Liver (tissue), 9 donors: ENCODE measurements around the gene TIMM17A. TPM values are rescaled to one million over a fixed set of nuclear protein-coding genes. Genes with fewer than 3 reads are reported as not detected.

Source experiments
- DNase-seq: peaks from one replicate; pipeline ENCODE4 v3.0.0-alpha.2; 2017; ENCODE audit warnings: low spot score
- H3K27ac ChIP-seq, 2 donors: one replicate each; pipeline ENCODE4 v1.7.0; 2013; ENCODE audit warnings: inconsistent platforms in 2 of 2, low read length in 2 of 2, control low read depth in 1 of 2, low read depth in 1 of 2, mild to moderate bottlenecking in 1 of 2
- H3K27me3 ChIP-seq, 4 donors: one replicate each; pipeline versions ENCODE4 v1.6.1 to v1.7.0; 2013; ENCODE audit warnings: low read length in 3 of 4, inconsistent platforms in 1 of 4, mild to moderate bottlenecking in 1 of 4, moderate library complexity in 1 of 4; ENCODE audit not compliant: control insufficient read depth in 4 of 4, insufficient read depth in 4 of 4
- H3K36me3 ChIP-seq, 4 donors: one replicate each; pipeline versions ENCODE4 v1.6.1 to v1.7.0; 2013; ENCODE audit warnings: low read length in 3 of 4, mild to moderate bottlenecking in 3 of 4, low read depth in 1 of 4, moderate library complexity in 1 of 4; ENCODE audit not compliant: control insufficient read depth in 4 of 4, insufficient read depth in 3 of 4
- H3K4me1 ChIP-seq, 4 donors: one replicate each; pipeline versions ENCODE4 v1.6.1 to v1.7.0; 2013; ENCODE audit warnings: low read length in 3 of 4, mild to moderate bottlenecking in 3 of 4, moderate library complexity in 1 of 4; ENCODE audit not compliant: control insufficient read depth in 4 of 4, insufficient read depth in 4 of 4
- H3K4me3 ChIP-seq, 3 donors: one replicate each; pipeline versions ENCODE4 v1.6.1 to v1.7.0; 2013; ENCODE audit warnings: low read length in 3 of 3, control low read depth in 1 of 3, low read depth in 1 of 3, mild to moderate bottlenecking in 1 of 3
- H3K9ac ChIP-seq, 2 donors: one replicate each; pipeline ENCODE4 v1.7.0; 2013; ENCODE audit warnings: low read length in 2 of 2, mild to moderate bottlenecking in 2 of 2, moderate library complexity in 2 of 2, control low read depth in 1 of 2, low read depth in 1 of 2
- H3K9me3 ChIP-seq, 4 donors: one replicate each; pipeline versions ENCODE4 v1.6.1 to v1.7.0; 2013; ENCODE audit warnings: low read length in 3 of 4; ENCODE audit not compliant: control insufficient read depth in 4 of 4
- CTCF ChIP-seq: fragments of 150-350 bp; IDR thresholded peaks from 2 replicates; pipeline ENCODE4 v1.5.1; 2017; ENCODE audit warnings: improper control_type of control experiment, low read depth, low read length; ENCODE audit not compliant: missing input control
- EGR1 ChIP-seq, 2 donors: IDR thresholded peaks; 2 replicates each; pipeline ENCODE4 v1.6.1; 2016 to 2018; ENCODE audit warnings: antibody characterized with exemption in 2 of 2, low read depth in 2 of 2
- FOXA1 ChIP-seq: IDR thresholded peaks from 2 replicates; pipeline ENCODE4 v1.6.1; 2016; ENCODE audit warnings: antibody characterized with exemption
- FOXA2 ChIP-seq: IDR thresholded peaks from 2 replicates; pipeline ENCODE4 v1.6.1; 2016; ENCODE audit warnings: antibody characterized with exemption
- GABPA ChIP-seq, 2 donors: IDR thresholded peaks in 1 of 2; conservative IDR thresholded peaks in 1 of 2; 2 replicates each; pipeline ENCODE4 v1.6.1; 2016; ENCODE audit warnings: antibody characterized with exemption in 2 of 2, mild to moderate bottlenecking in 1 of 2, moderate library complexity in 1 of 2
- HNF4A ChIP-seq, 2 donors: conservative IDR thresholded peaks; 2 replicates each; pipeline ENCODE4 v1.6.1; 2016; ENCODE audit warnings: antibody characterized with exemption in 2 of 2, mild to moderate bottlenecking in 2 of 2
- HNF4G ChIP-seq: IDR thresholded peaks from 2 replicates; pipeline ENCODE4 v1.6.1; 2016; ENCODE audit warnings: antibody characterized with exemption
- JUND ChIP-seq, 2 donors: IDR thresholded peaks; 2 replicates each; pipeline ENCODE4 v1.6.1; 2016; ENCODE audit warnings: antibody characterized with exemption in 2 of 2
- NR2F2 ChIP-seq: IDR thresholded peaks from 2 replicates; pipeline ENCODE4 v1.6.1; 2016; ENCODE audit warnings: antibody characterized with exemption
- RAD21 ChIP-seq, 2 donors: IDR thresholded peaks; 2 replicates each; pipeline ENCODE4 v1.6.1; 2016; ENCODE audit warnings: antibody characterized with exemption in 2 of 2, mild to moderate bottlenecking in 2 of 2
- REST ChIP-seq: IDR thresholded peaks from 2 replicates; pipeline ENCODE4 v1.6.1; 2016; ENCODE audit warnings: antibody characterized with exemption, mild to moderate bottlenecking
- RXRA ChIP-seq, 2 donors: IDR thresholded peaks; 2 replicates each; pipeline ENCODE4 v1.6.1; 2017 to 2018; ENCODE audit warnings: antibody characterized with exemption in 2 of 2, mild to moderate bottlenecking in 1 of 2
- SP1 ChIP-seq: IDR thresholded peaks from 2 replicates; pipeline ENCODE4 v1.6.1; 2018; ENCODE audit warnings: antibody characterized with exemption, mild to moderate bottlenecking
- TAF1 ChIP-seq: conservative IDR thresholded peaks from 2 replicates; pipeline ENCODE4 v1.6.1; 2016; ENCODE audit warnings: antibody characterized with exemption, mild to moderate bottlenecking
- YY1 ChIP-seq: IDR thresholded peaks from 2 replicates; pipeline ENCODE4 v1.6.1; 2016; ENCODE audit warnings: antibody characterized with exemption, mild to moderate bottlenecking
- ZBTB33 ChIP-seq: IDR thresholded peaks from 2 replicates; pipeline ENCODE4 v1.6.1; 2016; ENCODE audit warnings: antibody characterized with exemption
- WGBS: extraction: QIAGEN DNeasy Blood & Tissue Kit; methylation state at CpG from one replicate; pipeline ENCODE4 v1.1.7; 2013; 5-methylcytosine and 5-hydroxymethylcytosine counted together
- polyA plus RNA-seq, 2 donors: library from polyadenylated mRNA; stranded (reverse) in 1 of 2; unstranded in 1 of 2; fragments of 200-250 nt in 1 of 2; fragments of >200 nt in 1 of 2; fragmentation: Nextera tagmentation in 1 of 2; extraction: Ambion mirVana in 1 of 2; gene quantifications; one replicate each; pipeline versions ENCODE4 v1.2.1 to v1.2.3, GENCODE V29; 2013 to 2015
- total RNA-seq, 2 donors: library from RNA; depleted of rRNA; stranded (reverse); fragments of >200 nt; gene quantifications; one replicate each; pipeline ENCODE4 v1.2.3, GENCODE V29; 2014
- TF ChIP-seq, protein P1 (sequence below): IDR thresholded peaks from 2 replicates; pipeline ENCODE4 v1.6.1; 2016; ENCODE audit warnings: antibody characterized with exemption
- TF ChIP-seq, protein P2 (sequence below): IDR thresholded peaks from 2 replicates; pipeline ENCODE4 v1.6.1; 2016; ENCODE audit warnings: antibody characterized with exemption
- donor health status: healthy.
- donor health status: healthy.
- donor health status: healthy.
- donor health status: healthy.
- donor health status: healthy.

The TIMM17A gene
- total and polyA plus RNA-seq, 4 donors, result 21.1 to 72.1 (median 51.0) TPM

DNA sequence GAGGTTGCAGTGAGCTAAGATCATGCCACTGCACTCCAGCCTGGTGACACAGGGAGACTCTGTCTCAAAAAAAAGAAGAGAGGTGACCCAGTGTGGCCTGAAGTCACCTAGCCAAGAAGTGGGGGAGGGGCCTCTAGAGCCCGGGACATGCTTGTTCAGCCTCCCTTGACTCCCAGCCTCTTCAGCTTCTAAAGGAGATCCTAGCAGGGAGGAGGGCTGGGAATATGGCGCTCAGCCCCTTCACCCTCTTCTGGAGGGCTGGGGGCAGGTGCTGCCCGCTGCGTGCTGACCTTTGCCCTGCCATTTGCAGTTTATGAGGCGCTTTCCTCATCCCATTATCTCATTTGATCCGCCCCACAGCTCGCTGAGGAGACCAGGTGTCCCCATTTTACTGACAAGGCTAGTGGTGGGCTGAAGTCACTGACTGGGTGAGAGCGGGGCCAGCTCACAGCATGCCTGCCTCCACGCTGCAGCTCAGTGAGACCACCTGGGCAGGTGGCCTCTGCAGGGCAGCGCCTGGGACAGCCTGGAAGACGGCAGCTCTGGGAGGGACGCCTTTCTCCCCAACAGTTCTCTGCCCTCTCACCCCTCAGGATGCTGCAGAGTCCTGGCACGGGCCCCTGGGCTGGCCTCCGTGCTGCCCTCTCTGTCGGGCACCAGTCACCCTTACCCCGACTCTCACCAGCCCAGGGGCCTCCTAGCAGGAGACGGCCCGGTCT, 62.6 kb downstream of the TIMM17A start:
- no peak for DNase-seq
- Histone ChIP-seq H3K27ac (peak overlapping the region; percentile 85 to 89), H3K4me1 (peaks cover 15 to 57% (median 45%) of the 10 kb centered on the region in 4 donors)

More for the DNA sequence above, 62.6 kb downstream of the TIMM17A start:
- Histone ChIP-seq H3K27me3 (no peaks in the 10 kb centered on the region), H3K4me3 (peak overlapping the region in 1 of 3 donors; percentile 36), H3K9me3 (no peaks in the 10 kb centered on the region), H3K9ac (peak overlapping the region in 1 of 2 donors; percentile 24), H3K36me3 (peaks cover 9 to 22% (median 20%) of the 10 kb centered on the region in 4 donors)
- 30% methylated on average over 18 of the region's 18 CpGs for WGBS
- peak; percentile 33 for TF ChIP-seq SP1
- peak; percentile 61 to 67 for TF ChIP-seq HNF4A (conservative IDR thresholded peaks at IDR 0.05)
- no peak for TF ChIP-seq NR2F2
- TF ChIP-seq REST, result no peak
- TF ChIP-seq TAF1, result no peak
- TF ChIP-seq RAD21 (IDR thresholded peaks at IDR 0.05), result no peak
- TF ChIP-seq, protein P1, sequence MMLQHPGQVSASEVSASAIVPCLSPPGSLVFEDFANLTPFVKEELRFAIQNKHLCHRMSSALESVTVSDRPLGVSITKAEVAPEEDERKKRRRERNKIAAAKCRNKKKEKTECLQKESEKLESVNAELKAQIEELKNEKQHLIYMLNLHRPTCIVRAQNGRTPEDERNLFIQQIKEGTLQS, result no peak
- no peak for TF ChIP-seq FOXA2
- TF ChIP-seq, protein P2, sequence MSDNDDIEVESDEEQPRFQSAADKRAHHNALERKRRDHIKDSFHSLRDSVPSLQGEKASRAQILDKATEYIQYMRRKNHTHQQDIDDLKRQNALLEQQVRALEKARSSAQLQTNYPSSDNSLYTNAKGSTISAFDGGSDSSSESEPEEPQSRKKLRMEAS, result peak; percentile 27
- peak; percentile 39 for TF ChIP-seq YY1
- TF ChIP-seq EGR1 (IDR thresholded peaks at IDR 0.05; ENCODE audit: low read depth in 2 of 2), result no peak
- TF ChIP-seq CTCF, result no peak
- TF ChIP-seq HNF4G, result no peak
- peak; percentile 48 to 59 for TF ChIP-seq RXRA (IDR thresholded peaks at IDR 0.05)
- no peak for TF ChIP-seq FOXA1
- no peak for TF ChIP-seq ZBTB33
- TF ChIP-seq JUND (IDR thresholded peaks at IDR 0.05), result peak in 1 of 2 donors; percentile 19
- no peak for TF ChIP-seq GABPA (IDR thresholded peaks at IDR 0.05 in 1 of 2, conservative IDR thresholded peaks at IDR 0.05 in 1 of 2)
